T follicular helper cell (primary cell): Measurements from ENCODE around the gene VPS13A.

Experiments
- DNase-seq: peaks from one replicate; pipeline ENCODE4 v3.0.0-alpha.2; 2020; ENCODE audit warnings: low read depth

VPS13A gene

GRCh38 chr9:77457916-77458592 is 280.7 kb downstream of the VPS13A start:
- peak; percentile 35 for DNase-seq

GRCh38 chr9:77460938-77461337 is 283.6 kb downstream of the VPS13A start:
- DNase-seq, result no peak

GRCh38 chr9:77462066-77462465 is 284.7 kb downstream of the VPS13A start:
- DNase-seq, result no peak

- no peak for DNase-seq
Observed at GRCh38 chr9:77463151-77463550, 285.8 kb downstream of the VPS13A start.

- no peak for DNase-seq
Observed at GRCh38 chr9:77464661-77465060, 287.3 kb downstream of the VPS13A start.

GRCh38 chr9:77469515-77470231 is 292.3 kb downstream of the VPS13A start:
- no peak for DNase-seq
